CD14-positive monocyte (primary cell): ENCODE data around the gene CTAG2. TPM values are rescaled to one million over a fixed set of nuclear protein-coding genes. Genes with fewer than 3 reads are reported as not detected.
"Not testable (repeated sequence)": the region's sequence is repeated elsewhere in the genome, so short reads cannot be mapped to it uniquely, and the experiment has no call there.

ENCODE experiments used
- DNase-seq, 3 donors: peaks; one replicate each; pipeline ENCODE4 v3.0.0-alpha.2; 2011 to 2022
- H2AFZ ChIP-seq: 2 replicates; pipeline ENCODE4 v1.6.0; 2012; ENCODE audit warnings: mild to moderate bottlenecking, low read depth, low read length, inconsistent platforms; ENCODE audit not compliant: insufficient read depth, poor library complexity, severe bottlenecking
- H3K27ac ChIP-seq, 2 donors: 1 replicate in 1 of 2; 2 replicates in 1 of 2; pipeline ENCODE4 v1.5.1; 2012 to 2013; ENCODE audit warnings: low read length in 2 of 2, control low read depth in 1 of 2, inconsistent platforms in 1 of 2, low read depth in 1 of 2, mild to moderate bottlenecking in 1 of 2
- H3K27me3 ChIP-seq, 2 donors: one replicate each; pipeline versions ENCODE4 v1.6.0 to v1.6.1; 2011 to 2013; ENCODE audit warnings: low read length in 2 of 2; ENCODE audit not compliant: control insufficient read depth in 2 of 2, insufficient read depth in 2 of 2
- H3K36me3 ChIP-seq, 2 donors: replicated peaks in 1 of 2; 1 replicate in 1 of 2; 2 replicates in 1 of 2; pipeline versions ENCODE4 v1.5.1 to v1.6.1; 2012 to 2013; ENCODE audit warnings: low read length in 2 of 2, control low read depth in 1 of 2, inconsistent platforms in 1 of 2, mild to moderate bottlenecking in 1 of 2; ENCODE audit not compliant: insufficient read depth in 2 of 2, control insufficient read depth in 1 of 2
- H3K4me1 ChIP-seq, 2 donors: 1 replicate in 1 of 2; 2 replicates in 1 of 2; pipeline versions ENCODE4 v1.5.1 to v1.6.1; 2012 to 2013; ENCODE audit warnings: low read length in 2 of 2, control low read depth in 1 of 2, inconsistent platforms in 1 of 2, mild to moderate bottlenecking in 1 of 2, moderate library complexity in 1 of 2; ENCODE audit not compliant: insufficient read depth in 2 of 2, control insufficient read depth in 1 of 2
- H3K4me2 ChIP-seq: replicated peaks from 2 replicates; pipeline ENCODE3; 2012; ENCODE audit warnings: low read length, moderate library complexity, mild to moderate bottlenecking; ENCODE audit not compliant: poor library complexity, severe bottlenecking; ENCODE audit errors: extremely low read depth
- H3K4me3 ChIP-seq, 3 experiments: fragments of 200-600 bp in 1 of 3; sonication (generic) in 1 of 3; replicated peaks in 1 of 3; 1 replicate in 2 of 3; 2 replicates in 1 of 3; pipeline ENCODE4 v1.5.1; 2011 to 2013; ENCODE audit warnings: low read length in 3 of 3, mild to moderate bottlenecking in 3 of 3, control low read depth in 2 of 3, low read depth in 2 of 3, inconsistent platforms in 1 of 3, moderate library complexity in 1 of 3
- H3K79me2 ChIP-seq: 2 replicates; pipeline ENCODE4 v1.6.0; 2012; ENCODE audit warnings: mild to moderate bottlenecking, control low read depth, inconsistent platforms, low read length, moderate library complexity; ENCODE audit not compliant: insufficient read depth
- H3K9ac ChIP-seq: 2 replicates; pipeline ENCODE4 v1.6.0; 2017; ENCODE audit warnings: low read length, mild to moderate bottlenecking; ENCODE audit not compliant: insufficient read depth, poor library complexity, severe bottlenecking
- H3K9me3 ChIP-seq, 2 donors: replicated peaks in 1 of 2; 1 replicate in 1 of 2; 2 replicates in 1 of 2; pipeline versions ENCODE4 v1.5.1 to v1.6.1; 2012 to 2013; ENCODE audit warnings: low read length in 2 of 2, control low read depth in 1 of 2; ENCODE audit not compliant: control insufficient read depth in 1 of 2, insufficient read depth in 1 of 2
- H4K20me1 ChIP-seq: 2 replicates; pipeline ENCODE4 v1.6.0; 2012; ENCODE audit warnings: mild to moderate bottlenecking, low read length, control low read depth, moderate library complexity; ENCODE audit not compliant: insufficient read depth
- H3K27ac Mint-ChIP-seq, 7 donors: one replicate each; pipeline ENCODE4 v1.8.0; 2020; ENCODE audit warnings: mild to moderate bottlenecking in 7 of 7, mixed read lengths in 7 of 7, moderate library complexity in 6 of 7, inconsistent platforms in 2 of 7
- H3K27me3 Mint-ChIP-seq, 3 donors: one replicate each; pipeline ENCODE4 v1.8.0; 2021 to 2022; ENCODE audit warnings: low read depth in 3 of 3, mild to moderate bottlenecking in 3 of 3, mixed read lengths in 3 of 3, moderate library complexity in 3 of 3, inconsistent platforms in 1 of 3
- H3K36me3 Mint-ChIP-seq, 2 donors: one replicate each; pipeline ENCODE4 v1.8.0; 2020; ENCODE audit warnings: mixed read lengths in 2 of 2, inconsistent platforms in 1 of 2, mild to moderate bottlenecking in 1 of 2
- H3K4me1 Mint-ChIP-seq: one replicate; pipeline ENCODE4 v1.8.0; 2020; ENCODE audit warnings: mild to moderate bottlenecking, mixed read lengths
- H3K4me3 Mint-ChIP-seq, 2 donors: one replicate each; pipeline ENCODE4 v1.8.0; 2020; ENCODE audit warnings: mild to moderate bottlenecking in 2 of 2, mixed read lengths in 2 of 2, moderate library complexity in 1 of 2
- H3K9me3 Mint-ChIP-seq, 7 donors: one replicate each; pipeline ENCODE4 v1.8.0; 2020 to 2022; ENCODE audit warnings: mixed read lengths in 7 of 7, mild to moderate bottlenecking in 6 of 7, moderate library complexity in 6 of 7, inconsistent platforms in 2 of 7
- WGBS: methylation state at CpG from one replicate; pipeline ENCODE4 v1.1.5; 2013; ENCODE audit warnings: missing lambda C conversion rate; ENCODE audit not compliant: insufficient coverage; 5-methylcytosine and 5-hydroxymethylcytosine counted together
- intact Hi-C, 2 donors: fragments of 100-400 bp; cut with micrococcal nuclease; formaldehyde crosslinking; loops; one replicate each; pipeline versions ENCODE4 v1.15.0 to v1.15.1; 2023
- polyA plus RNA-seq, 3 donors: library from polyadenylated mRNA; depleted of rRNA in 1 of 3; unstranded in 2 of 3; stranded (reverse) in 1 of 3; fragments of 300-500 nt in 2 of 3; fragments of >200 nt in 1 of 3; fragmentation: Illumina TruSeq in 2 of 3; gene quantifications; 1 replicate in 2 of 3; 2 replicates in 1 of 3; pipeline ENCODE4 v1.2.3, GENCODE V29; 2012 to 2021
- TF ChIP-seq, protein P1 (sequence below): fragments of 200-600 bp; IDR thresholded peaks from one replicate; pipeline ENCODE4 v1.8.0; 2022; ENCODE audit warnings: antibody characterized with exemption, mild to moderate bottlenecking

Gene CTAG2
- polyA plus RNA-seq, 3 donors: not detected

- H3K27ac Mint-ChIP-seq: no peak overlapping the region
- Histone ChIP-seq H3K4me1 (no peaks in the 10 kb centered on the region), H3K4me3 (no peak overlapping the region), H3K27me3 (no peaks in the 10 kb centered on the region), H3K79me2 (no peaks in the 10 kb centered on the region), H3K9ac (no peak overlapping the region), H2AFZ (no peak overlapping the region), H3K9me3 (no peaks in the 10 kb centered on the region), H3K36me3 (no peaks in the 10 kb centered on the region), H3K4me2 (no peak overlapping the region), H3K27ac (no peak overlapping the region), H4K20me1 (no peaks in the 10 kb centered on the region)
- no peaks in the 10 kb centered on the region for H3K36me3 Mint-ChIP-seq
- H3K9me3 Mint-ChIP-seq: peaks cover 0 to 7% (median 0%) of the 10 kb centered on the region in 7 donors
- H3K27me3 Mint-ChIP-seq: peaks cover 0 to 2% (median 2%) of the 10 kb centered on the region in 3 donors
- WGBS: 100% methylated on average over 6 of the region's 15 CpGs
- intact Hi-C loops: no loop called here
- TF ChIP-seq, protein P1, sequence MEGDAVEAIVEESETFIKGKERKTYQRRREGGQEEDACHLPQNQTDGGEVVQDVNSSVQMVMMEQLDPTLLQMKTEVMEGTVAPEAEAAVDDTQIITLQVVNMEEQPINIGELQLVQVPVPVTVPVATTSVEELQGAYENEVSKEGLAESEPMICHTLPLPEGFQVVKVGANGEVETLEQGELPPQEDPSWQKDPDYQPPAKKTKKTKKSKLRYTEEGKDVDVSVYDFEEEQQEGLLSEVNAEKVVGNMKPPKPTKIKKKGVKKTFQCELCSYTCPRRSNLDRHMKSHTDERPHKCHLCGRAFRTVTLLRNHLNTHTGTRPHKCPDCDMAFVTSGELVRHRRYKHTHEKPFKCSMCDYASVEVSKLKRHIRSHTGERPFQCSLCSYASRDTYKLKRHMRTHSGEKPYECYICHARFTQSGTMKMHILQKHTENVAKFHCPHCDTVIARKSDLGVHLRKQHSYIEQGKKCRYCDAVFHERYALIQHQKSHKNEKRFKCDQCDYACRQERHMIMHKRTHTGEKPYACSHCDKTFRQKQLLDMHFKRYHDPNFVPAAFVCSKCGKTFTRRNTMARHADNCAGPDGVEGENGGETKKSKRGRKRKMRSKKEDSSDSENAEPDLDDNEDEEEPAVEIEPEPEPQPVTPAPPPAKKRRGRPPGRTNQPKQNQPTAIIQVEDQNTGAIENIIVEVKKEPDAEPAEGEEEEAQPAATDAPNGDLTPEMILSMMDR: no peak
- H3K4me3 Mint-ChIP-seq: no peak overlapping the region
- no peak for DNase-seq
- peaks cover 6% of the 10 kb centered on the region for H3K4me1 Mint-ChIP-seq
These were observed 4.4 kb downstream of the CTAG2 start for GRCh38 chrX:154648931-154649330.

DNA sequence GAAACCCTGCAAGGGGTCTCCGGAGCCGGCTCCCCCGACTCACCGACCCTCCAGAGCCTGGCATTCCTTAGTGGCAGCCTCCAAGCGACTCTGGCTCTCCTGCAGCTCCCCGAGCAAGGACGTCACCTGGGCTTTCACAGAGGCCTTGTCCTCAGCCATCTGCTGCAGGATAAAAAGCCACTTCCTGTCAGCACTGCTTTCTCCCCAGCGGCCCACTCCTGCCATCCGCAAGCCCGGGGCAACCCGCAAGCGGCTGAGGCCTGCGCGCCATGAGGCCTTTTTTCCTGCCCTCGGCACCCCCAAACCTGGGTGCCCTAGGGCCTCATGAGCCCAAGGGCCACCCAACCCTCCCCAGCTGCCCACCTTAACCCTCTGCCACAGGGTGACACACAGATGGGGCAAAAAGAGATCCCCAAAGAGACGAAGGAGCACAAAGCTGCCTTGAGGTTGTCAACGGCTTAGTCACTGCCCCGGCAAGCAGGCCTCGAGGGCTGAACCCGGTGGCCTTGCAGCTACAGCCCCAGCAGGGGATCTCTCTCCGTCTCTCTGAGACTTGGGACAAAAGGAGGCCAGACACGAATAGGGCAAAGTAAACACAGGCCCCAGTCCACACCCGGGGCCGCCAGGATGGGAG, 7.5 kb downstream of the CTAG2 start:
- H2AFZ ChIP-seq, H3K79me2 ChIP-seq, H3K4me1 Mint-ChIP-seq, H3K4me1 ChIP-seq, H3K36me3 ChIP-seq, DNase-seq, H3K27ac Mint-ChIP-seq, H3K27ac ChIP-seq, H3K4me3 Mint-ChIP-seq, H4K20me1 ChIP-seq, H3K4me3 ChIP-seq, H3K9me3 Mint-ChIP-seq, H3K4me2 ChIP-seq, H3K27me3 ChIP-seq, H3K27me3 Mint-ChIP-seq, H3K36me3 Mint-ChIP-seq, H3K9me3 ChIP-seq, intact Hi-C loops, H3K9ac ChIP-seq: not testable (repeated sequence)
- no CpG with 5 or more reads among the region's 24 CpGs for WGBS

DNA sequence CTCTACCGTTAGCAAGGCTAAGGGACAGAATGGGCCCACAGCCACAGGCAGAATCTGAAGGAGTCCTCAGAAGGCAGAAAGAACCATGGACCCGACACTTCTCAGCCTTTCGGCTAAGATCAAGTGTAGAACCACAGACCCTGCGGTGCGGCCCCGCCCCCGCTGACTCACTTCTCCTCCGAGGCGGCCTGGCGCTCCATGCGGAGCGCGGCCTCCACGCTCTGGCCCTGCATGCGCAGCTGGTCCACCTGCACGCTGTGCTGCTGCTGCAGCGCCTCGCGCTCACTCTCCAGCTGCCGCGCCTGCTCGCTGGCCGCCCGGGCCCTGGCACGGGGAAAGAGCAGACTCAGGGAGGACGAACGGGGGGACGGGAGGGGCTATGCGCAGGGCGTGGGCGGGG, 9.7 kb downstream of the CTAG2 start:
- H3K4me3 Mint-ChIP-seq, H3K9me3 ChIP-seq, H3K27me3 ChIP-seq, H4K20me1 ChIP-seq, H3K36me3 Mint-ChIP-seq, H3K9ac ChIP-seq, H3K4me1 ChIP-seq, DNase-seq, H3K4me2 ChIP-seq, H3K9me3 Mint-ChIP-seq, H3K36me3 ChIP-seq, H3K27me3 Mint-ChIP-seq, H2AFZ ChIP-seq, H3K4me3 ChIP-seq, H3K79me2 ChIP-seq, H3K27ac Mint-ChIP-seq, H3K4me1 Mint-ChIP-seq, intact Hi-C loops, H3K27ac ChIP-seq: not testable (repeated sequence)
- no CpG with 5 or more reads among the region's 31 CpGs for WGBS

DNA sequence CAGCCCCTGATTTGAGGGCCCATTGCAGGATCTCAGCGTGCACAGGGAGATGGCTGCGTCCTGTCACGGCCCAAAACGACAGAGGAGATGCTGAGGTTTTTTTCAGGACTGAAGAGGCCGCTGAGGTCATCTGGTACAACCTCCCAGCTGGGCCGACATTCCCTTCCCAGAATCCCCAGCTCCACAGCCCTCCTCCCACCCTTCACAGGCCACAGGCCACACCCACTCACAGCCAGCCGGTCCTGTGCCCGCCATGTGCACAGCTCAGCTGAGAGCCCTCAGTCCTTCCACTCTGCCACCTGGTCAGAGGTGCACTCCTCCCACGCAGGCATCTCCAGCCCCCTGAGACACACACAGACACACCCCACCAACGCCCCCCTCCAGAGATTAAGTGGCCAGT, 11.6 kb downstream of the CTAG2 start:
- H3K27ac ChIP-seq, intact Hi-C loops, H3K4me1 Mint-ChIP-seq, H3K4me3 ChIP-seq, H3K4me3 Mint-ChIP-seq, H3K9me3 Mint-ChIP-seq, H3K36me3 Mint-ChIP-seq, H2AFZ ChIP-seq, H3K4me1 ChIP-seq, H3K36me3 ChIP-seq, H3K27ac Mint-ChIP-seq, H3K79me2 ChIP-seq, DNase-seq, H4K20me1 ChIP-seq, H3K9ac ChIP-seq, H3K4me2 ChIP-seq, H3K27me3 ChIP-seq, H3K9me3 ChIP-seq, H3K27me3 Mint-ChIP-seq: not testable (repeated sequence)
- WGBS: no CpG with 5 or more reads among the region's 10 CpGs
